Body of pancreas (tissue), 4 donors: ENCODE data around the gene NT5E.

Source experiments
- POLR2A ChIP-seq, 3 donors: fragments of 450-650 bp; IDR thresholded peaks; one replicate each; pipeline ENCODE4 v1.6.1; 2016; ENCODE audit warnings: antibody characterized with exemption in 3 of 3, mild to moderate bottlenecking in 2 of 3
- TF ChIP-seq, protein P1 (sequence below), 7 experiments: fragments of 450-650 bp in 4 of 7; fragments of 200-600 bp in 3 of 7; sonication (generic) in 3 of 7; IDR thresholded peaks; one replicate each; pipeline ENCODE4 v1.5.1; 2016 to 2019; ENCODE audit warnings: antibody characterized with exemption in 7 of 7

DNA sequence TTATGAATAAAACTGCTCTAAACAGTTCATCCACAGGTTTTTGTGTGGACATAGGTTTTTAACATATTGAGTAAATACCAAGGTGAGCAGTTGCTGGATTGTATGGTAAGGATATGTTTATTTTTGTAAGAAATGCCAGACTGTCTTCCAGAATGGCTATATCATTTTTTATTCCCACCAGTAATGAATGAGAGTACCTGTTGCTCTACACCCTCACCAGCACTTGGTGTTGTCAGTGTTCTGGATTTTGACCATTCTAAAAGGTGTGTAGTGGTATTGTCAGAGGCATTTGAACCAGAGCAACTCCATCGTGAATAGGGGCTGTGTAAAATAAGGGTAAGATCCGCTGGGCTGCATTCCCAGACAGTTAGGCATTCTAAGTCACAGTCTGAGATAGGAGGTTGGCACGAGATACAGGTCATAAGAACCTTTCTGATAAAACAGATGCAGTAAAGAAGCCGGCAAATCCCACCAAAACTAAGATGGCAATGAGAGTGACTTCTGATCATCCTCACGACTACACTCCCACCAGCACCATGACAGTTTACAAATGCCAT is 12.9 kb upstream of the NT5E start:
- TF ChIP-seq, protein P1, sequence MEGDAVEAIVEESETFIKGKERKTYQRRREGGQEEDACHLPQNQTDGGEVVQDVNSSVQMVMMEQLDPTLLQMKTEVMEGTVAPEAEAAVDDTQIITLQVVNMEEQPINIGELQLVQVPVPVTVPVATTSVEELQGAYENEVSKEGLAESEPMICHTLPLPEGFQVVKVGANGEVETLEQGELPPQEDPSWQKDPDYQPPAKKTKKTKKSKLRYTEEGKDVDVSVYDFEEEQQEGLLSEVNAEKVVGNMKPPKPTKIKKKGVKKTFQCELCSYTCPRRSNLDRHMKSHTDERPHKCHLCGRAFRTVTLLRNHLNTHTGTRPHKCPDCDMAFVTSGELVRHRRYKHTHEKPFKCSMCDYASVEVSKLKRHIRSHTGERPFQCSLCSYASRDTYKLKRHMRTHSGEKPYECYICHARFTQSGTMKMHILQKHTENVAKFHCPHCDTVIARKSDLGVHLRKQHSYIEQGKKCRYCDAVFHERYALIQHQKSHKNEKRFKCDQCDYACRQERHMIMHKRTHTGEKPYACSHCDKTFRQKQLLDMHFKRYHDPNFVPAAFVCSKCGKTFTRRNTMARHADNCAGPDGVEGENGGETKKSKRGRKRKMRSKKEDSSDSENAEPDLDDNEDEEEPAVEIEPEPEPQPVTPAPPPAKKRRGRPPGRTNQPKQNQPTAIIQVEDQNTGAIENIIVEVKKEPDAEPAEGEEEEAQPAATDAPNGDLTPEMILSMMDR (IDR thresholded peaks at IDR 0.05) = no peak
- TF ChIP-seq POLR2A (IDR thresholded peaks at IDR 0.05) = no peak
